ENCODE data around the gene TMEM161A. TPM values are rescaled to one million over a fixed set of nuclear protein-coding genes. Genes with fewer than 3 reads are reported as not detected.

The TMEM161A gene
- total and polyA plus RNA-seq, 9 of the 15 experiments (the other 6 are each of a cell fraction or from before 2014, with no cell fraction given) = 0.63 to 92.3 (median 38.9) TPM

DNA sequence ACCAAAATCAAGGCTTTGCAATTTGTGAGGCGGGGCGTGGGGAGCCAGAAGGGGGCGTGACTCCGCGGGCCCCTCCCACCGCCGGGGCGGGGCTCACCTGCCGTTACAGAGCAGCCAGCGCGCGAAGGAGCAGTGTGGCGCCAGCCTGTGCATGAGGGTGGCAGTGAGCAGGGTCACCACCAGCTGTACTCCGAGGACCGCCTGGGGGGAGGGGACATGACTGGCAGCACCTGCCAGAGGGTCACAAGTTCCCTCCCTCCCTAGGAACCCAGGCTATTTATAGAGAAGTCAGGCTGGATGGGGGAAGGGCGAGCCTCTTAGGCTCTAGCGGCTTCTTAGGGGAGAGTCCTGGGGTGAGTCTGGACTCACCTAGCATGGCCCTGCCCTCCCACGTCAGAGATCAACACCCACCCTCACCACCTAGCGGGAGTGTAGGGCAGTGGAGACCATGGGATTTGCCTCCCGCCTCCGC is 3.6 kb downstream of the TMEM161A start (continued):
- TF ChIP-seq PATZ1 (CRISPR knock-in tag; IDR thresholded peaks at IDR 0.05; ENCODE audit: borderline replicate concordance) (no peak), TRIM25 (IDR thresholded peaks at IDR 0.05; ENCODE audit: borderline replicate concordance) (no peak), ZNF318 (IDR thresholded peaks at IDR 0.05; ENCODE audit: borderline replicate concordance in 1 of 2, low read depth in 1 of 2) (no peak), HES1 (IDR thresholded peaks at IDR 0.05; ENCODE audit: low read depth) (no peak), ZNF165 (CRISPR knock-in tag; IDR thresholded peaks at IDR 0.05; ENCODE audit: borderline replicate concordance) (no peak), ZNF507 (tag; conservative IDR thresholded peaks at IDR 0.05) (no peak), ZNF778 (CRISPR knock-in tag; IDR thresholded peaks at IDR 0.05) (no peak), CBFB (CRISPR knock-in tag; IDR thresholded peaks at IDR 0.05) (no peak), ZMIZ1 (IDR thresholded peaks at IDR 0.05; ENCODE audit: low read depth in 2 of 2, low read length in 2 of 2) (no peak), ZFP36 (IDR thresholded peaks at IDR 0.05; ENCODE audit: low read depth, low read length, partially characterized antibody) (no peak), GATAD2A (IDR thresholded peaks at IDR 0.05) (no peak)
